Trophoblast cell (in vitro differentiated cells and primary cell): ENCODE measurements around the gene FASTK.

ENCODE experiments used
- DNase-seq, 2 donors: peaks; one replicate each; pipeline ENCODE4 v3.0.0-alpha.2; 2016
- H2AFZ ChIP-seq: 2 replicates; pipeline ENCODE4 v1.6.1; 2013; ENCODE audit warnings: low read length, moderate library complexity, mild to moderate bottlenecking; ENCODE audit not compliant: insufficient read depth, poor library complexity
- H2AK5ac ChIP-seq: 2 replicates; pipeline ENCODE4 v1.6.1; 2013; ENCODE audit warnings: mild to moderate bottlenecking, low read length
- H2BK120ac ChIP-seq: 2 replicates; pipeline ENCODE4 v1.6.1; 2013; ENCODE audit warnings: low read length, mild to moderate bottlenecking, moderate library complexity; ENCODE audit not compliant: insufficient read depth, poor library complexity
- H2BK12ac ChIP-seq: 2 replicates; pipeline ENCODE4 v1.6.1; 2013; ENCODE audit warnings: mild to moderate bottlenecking, low read length, moderate library complexity
- H2BK5ac ChIP-seq: 2 replicates; pipeline ENCODE4 v1.6.1; 2013; ENCODE audit warnings: low read length, low read depth, moderate library complexity, mild to moderate bottlenecking; ENCODE audit not compliant: poor library complexity
- H3K14ac ChIP-seq: 2 replicates; pipeline ENCODE4 v1.6.1; 2013; ENCODE audit warnings: mild to moderate bottlenecking, low read length
- H3K18ac ChIP-seq: 2 replicates; pipeline ENCODE4 v1.6.1; 2013; ENCODE audit warnings: mild to moderate bottlenecking, low read length
- H3K23ac ChIP-seq: 2 replicates; pipeline ENCODE4 v1.6.1; 2013; ENCODE audit warnings: low read length
- H3K27ac ChIP-seq: 2 replicates; pipeline ENCODE4 v1.5.1; 2013; ENCODE audit warnings: low read depth, mild to moderate bottlenecking, inconsistent platforms, low read length, moderate library complexity
- H3K27me3 ChIP-seq: 2 replicates; pipeline ENCODE4 v1.6.1; 2013; ENCODE audit warnings: inconsistent platforms, mild to moderate bottlenecking, low read length, moderate library complexity; ENCODE audit not compliant: insufficient read depth
- H3K36me3 ChIP-seq, 2 experiments: 1 replicate in 1 of 2; 2 replicates in 1 of 2; pipeline ENCODE4 v1.6.1; 2013; ENCODE audit warnings: low read length in 2 of 2, mild to moderate bottlenecking in 2 of 2, moderate library complexity in 1 of 2; ENCODE audit not compliant: insufficient read depth in 2 of 2, control insufficient read depth in 1 of 2
- H3K4ac ChIP-seq: 2 replicates; pipeline ENCODE4 v1.6.1; 2013; ENCODE audit warnings: low read depth, mild to moderate bottlenecking, low read length, moderate library complexity
- H3K4me1 ChIP-seq, 2 experiments: 1 replicate in 1 of 2; 2 replicates in 1 of 2; pipeline ENCODE4 v1.6.1; 2013; ENCODE audit warnings: low read length in 2 of 2, mild to moderate bottlenecking in 2 of 2, moderate library complexity in 1 of 2; ENCODE audit not compliant: insufficient read depth in 2 of 2, control insufficient read depth in 1 of 2
- H3K4me2 ChIP-seq: 2 replicates; pipeline ENCODE4 v1.6.1; 2013; ENCODE audit warnings: inconsistent platforms, mild to moderate bottlenecking, low read length, moderate library complexity
- H3K4me3 ChIP-seq: 2 replicates; pipeline ENCODE4 v1.5.1; 2013; ENCODE audit warnings: mild to moderate bottlenecking, low read depth, low read length, inconsistent platforms
- H3K79me1 ChIP-seq: one replicate; pipeline ENCODE4 v1.6.1; 2013; ENCODE audit warnings: low read length
- H3K79me2 ChIP-seq: 2 replicates; pipeline ENCODE4 v1.6.1; 2013; ENCODE audit warnings: low read length, mild to moderate bottlenecking; ENCODE audit not compliant: control insufficient read depth, insufficient read depth, poor library complexity
- H3K9ac ChIP-seq: 2 replicates; pipeline ENCODE4 v1.6.1; 2013; ENCODE audit warnings: mild to moderate bottlenecking, low read length
- H3K9me3 ChIP-seq: 2 replicates; pipeline ENCODE4 v1.6.1; 2013; ENCODE audit warnings: low read depth, mild to moderate bottlenecking, control low read depth, inconsistent platforms, low read length; ENCODE audit not compliant: insufficient read depth
- H4K12ac ChIP-seq: 2 replicates; pipeline ENCODE4 v1.6.1; 2013; ENCODE audit warnings: low read depth, mild to moderate bottlenecking, low read length, moderate library complexity
- H4K8ac ChIP-seq: 2 replicates; pipeline ENCODE4 v1.6.1; 2013; ENCODE audit warnings: low read depth, mild to moderate bottlenecking, low read length, moderate library complexity
- H4K91ac ChIP-seq: one replicate; pipeline ENCODE4 v1.6.1; 2013; ENCODE audit warnings: low read depth, mild to moderate bottlenecking, low read length, moderate library complexity
- WGBS: extraction: QIAGEN DNeasy Blood & Tissue Kit; methylation state at CpG from one replicate; pipeline ENCODE4 v1.1.7; 2013; ENCODE audit warnings: missing lambda C conversion rate; ENCODE audit not compliant: insufficient read length, insufficient coverage; ENCODE audit errors: extremely low coverage; 5-methylcytosine and 5-hydroxymethylcytosine counted together

FASTK gene

GRCh38 chr7:151062111-151062398, 18.6 kb downstream of the FASTK start:
- Histone ChIP-seq H4K8ac (no peak overlapping the region), H3K4me1 (peaks cover 42 to 45% of the 10 kb centered on the region in 2 experiments), H2AK5ac (no peak overlapping the region), H3K79me1 (peaks cover 45% of the 10 kb centered on the region), H3K14ac (peak overlapping the region; percentile 29), H3K9me3 (no peaks in the 10 kb centered on the region), H3K79me2 (peaks cover 26% of the 10 kb centered on the region), H2BK120ac (no peak overlapping the region), H3K27me3 (no peaks in the 10 kb centered on the region), H4K91ac (peak overlapping the region; percentile 70), H3K36me3 (peaks cover 33 to 36% of the 10 kb centered on the region in 2 experiments), H2BK12ac (peak overlapping the region; percentile 44), H2AFZ (no peak overlapping the region), H3K4me2 (peak overlapping the region; percentile 95), H3K4ac (peak overlapping the region; percentile 22), H3K4me3 (no peak overlapping the region), H3K18ac (peak overlapping the region; percentile 17), H3K27ac (peak overlapping the region; percentile 84), H2BK5ac (no peak overlapping the region), H4K12ac (no peak overlapping the region), H3K9ac (peak overlapping the region; percentile 30), H3K23ac (peak overlapping the region; percentile 62)
- no CpG with 5 or more reads among the region's 11 CpGs for WGBS
- DNase-seq: no peak

DNA sequence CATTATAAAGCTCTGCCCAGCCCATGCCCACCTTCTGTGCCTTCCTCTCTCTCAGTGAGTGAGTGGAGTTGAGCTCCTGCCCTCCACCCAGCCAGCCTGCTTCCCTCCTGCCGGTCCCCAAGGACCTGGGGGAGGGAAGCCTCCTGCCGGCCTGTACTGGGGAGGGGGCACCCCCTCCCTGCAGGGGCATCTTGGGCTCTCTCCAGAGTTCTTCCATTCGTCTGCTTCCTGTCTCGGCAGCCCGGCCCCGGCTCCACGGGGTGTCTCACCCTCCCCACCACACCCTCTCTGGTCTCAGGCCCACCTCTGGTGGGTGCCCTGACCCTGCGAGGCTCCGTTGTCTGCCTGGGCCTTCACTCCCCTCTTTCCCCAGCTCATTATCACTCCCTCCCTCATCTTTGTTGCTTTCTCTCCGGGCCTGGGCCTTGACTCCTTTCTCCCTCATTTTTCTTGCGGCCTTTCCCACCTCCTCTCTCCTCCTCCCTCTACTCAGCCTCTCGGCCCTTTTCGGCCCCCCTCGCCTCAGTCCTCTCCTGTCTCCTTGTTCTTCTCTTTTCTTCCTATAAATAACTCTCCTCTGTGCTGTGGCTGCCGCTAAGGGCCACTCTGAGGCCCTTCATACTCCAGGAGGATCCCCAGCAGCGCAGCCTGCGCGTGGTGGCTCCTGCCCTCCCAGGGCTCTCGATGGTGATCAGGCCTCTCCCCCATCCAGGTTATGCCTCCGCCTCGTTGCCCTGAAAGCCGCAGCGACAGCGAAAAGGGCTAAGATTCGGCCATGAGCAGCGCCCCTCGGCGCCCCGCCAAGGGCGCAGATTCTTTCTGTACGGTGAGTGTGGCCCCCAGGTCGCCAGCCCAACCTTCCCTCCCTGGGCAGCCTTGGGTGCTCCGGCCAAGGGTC, 19.1 kb downstream of the FASTK start:
- DNase-seq: no peak
- no peak overlapping the region for H2BK120ac ChIP-seq
- no peaks in the 10 kb centered on the region for H3K9me3 ChIP-seq
- H3K4ac ChIP-seq: peak overlapping the region; percentile 66
- H4K12ac ChIP-seq: peak overlapping the region; percentile 28
- H4K8ac ChIP-seq: no peak overlapping the region
- peak overlapping the region; percentile 2 for H2AK5ac ChIP-seq
- H3K4me2 ChIP-seq: peak overlapping the region; percentile 95
- peaks cover 28 to 31% of the 10 kb centered on the region in 2 experiments for H3K36me3 ChIP-seq
- no peak overlapping the region for H3K4me3 ChIP-seq
- H2BK5ac ChIP-seq: peak overlapping the region; percentile 4
- peak overlapping the region; percentile 30 for H3K9ac ChIP-seq
- peak overlapping the region; percentile 70 for H4K91ac ChIP-seq
- peak overlapping the region; percentile 62 for H3K23ac ChIP-seq
- H3K79me2 ChIP-seq: peaks cover 26% of the 10 kb centered on the region
- peak overlapping the region; percentile 44 for H2BK12ac ChIP-seq
- H3K18ac ChIP-seq: peak overlapping the region; percentile 17
- peak overlapping the region; percentile 10 for H2AFZ ChIP-seq
- no CpG with 5 or more reads among the region's 33 CpGs for WGBS
- peak overlapping the region; percentile 29 for H3K14ac ChIP-seq
- peaks cover 48 to 51% of the 10 kb centered on the region in 2 experiments for H3K4me1 ChIP-seq
- no peaks in the 10 kb centered on the region for H3K27me3 ChIP-seq
- H3K79me1 ChIP-seq: peaks cover 47% of the 10 kb centered on the region
- peak overlapping the region; percentile 84 for H3K27ac ChIP-seq

GRCh38 chr7:151060416-151061212, 20.0 kb downstream of the FASTK start:
- H2BK5ac ChIP-seq: peak overlapping the region; percentile 89
- H4K12ac ChIP-seq: peak overlapping the region; percentile 61
- H2AK5ac ChIP-seq: peak overlapping the region; percentile 43
- peak overlapping the region; percentile 45 for H2AFZ ChIP-seq
- peak overlapping the region; percentile 66 for H3K4ac ChIP-seq
- H3K14ac ChIP-seq: peak overlapping the region; percentile 81
- H2BK12ac ChIP-seq: peak overlapping the region; percentile 3
- H3K79me2 ChIP-seq: peaks cover 26% of the 10 kb centered on the region
- H3K27me3 ChIP-seq: no peaks in the 10 kb centered on the region
- H3K79me1 ChIP-seq: peaks cover 47% of the 10 kb centered on the region
- no peaks in the 10 kb centered on the region for H3K9me3 ChIP-seq
- no CpG with 5 or more reads among the region's 21 CpGs for WGBS
- H3K9ac ChIP-seq: peak overlapping the region; percentile 67
- H3K36me3 ChIP-seq: peaks cover 19 to 22% of the 10 kb centered on the region in 2 experiments
- peak overlapping the region; percentile 95 for H3K4me2 ChIP-seq
- peak overlapping the region; percentile 84 for H3K27ac ChIP-seq
- peaks cover 50% of the 10 kb centered on the region in 2 experiments for H3K4me1 ChIP-seq
- H3K4me3 ChIP-seq: peak overlapping the region; percentile 79
- peak overlapping the region; percentile 87 for H4K8ac ChIP-seq
- DNase-seq: no peak
- peak overlapping the region; percentile 50 for H3K18ac ChIP-seq
- H2BK120ac ChIP-seq: peak overlapping the region; percentile 82
- H3K23ac ChIP-seq: no peak overlapping the region
- peak overlapping the region; percentile 87 for H4K91ac ChIP-seq

GRCh38 chr7:151060113-151060415, 20.5 kb downstream of the FASTK start:
- H3K18ac ChIP-seq: peak overlapping the region; percentile 50
- H3K4ac ChIP-seq: peak overlapping the region; percentile 66
- peak overlapping the region; percentile 87 for H4K8ac ChIP-seq
- no peaks in the 10 kb centered on the region for H3K9me3 ChIP-seq
- peak overlapping the region; percentile 3 for H2BK12ac ChIP-seq
- DNase-seq: no peak
- H3K79me1 ChIP-seq: peaks cover 47% of the 10 kb centered on the region
- H4K91ac ChIP-seq: peak overlapping the region; percentile 87
- peak overlapping the region; percentile 95 for H3K4me2 ChIP-seq
- peak overlapping the region; percentile 89 for H2BK5ac ChIP-seq
- peaks cover 26% of the 10 kb centered on the region for H3K79me2 ChIP-seq
- H3K4me1 ChIP-seq: peaks cover 50% of the 10 kb centered on the region in 2 experiments
- H3K23ac ChIP-seq: no peak overlapping the region
- H3K27me3 ChIP-seq: no peaks in the 10 kb centered on the region
- H2AK5ac ChIP-seq: peak overlapping the region; percentile 43
- H3K9ac ChIP-seq: peak overlapping the region; percentile 67
- H3K4me3 ChIP-seq: peak overlapping the region; percentile 79
- H3K27ac ChIP-seq: peak overlapping the region; percentile 35
- peaks cover 14 to 17% of the 10 kb centered on the region in 2 experiments for H3K36me3 ChIP-seq
- peak overlapping the region; percentile 45 for H2AFZ ChIP-seq
- H3K14ac ChIP-seq: peak overlapping the region; percentile 81
- H4K12ac ChIP-seq: peak overlapping the region; percentile 61
- no CpG with 5 or more reads among the region's 17 CpGs for WGBS
- H2BK120ac ChIP-seq: peak overlapping the region; percentile 82
